Measurements from ENCODE around the gene EHMT1. TPM values are rescaled to one million over a fixed set of nuclear protein-coding genes. Genes with fewer than 3 reads are reported as not detected.

EHMT1 gene
- total RNA-seq, 1 experiment from 2014 or later, result 112 TPM

DNA sequence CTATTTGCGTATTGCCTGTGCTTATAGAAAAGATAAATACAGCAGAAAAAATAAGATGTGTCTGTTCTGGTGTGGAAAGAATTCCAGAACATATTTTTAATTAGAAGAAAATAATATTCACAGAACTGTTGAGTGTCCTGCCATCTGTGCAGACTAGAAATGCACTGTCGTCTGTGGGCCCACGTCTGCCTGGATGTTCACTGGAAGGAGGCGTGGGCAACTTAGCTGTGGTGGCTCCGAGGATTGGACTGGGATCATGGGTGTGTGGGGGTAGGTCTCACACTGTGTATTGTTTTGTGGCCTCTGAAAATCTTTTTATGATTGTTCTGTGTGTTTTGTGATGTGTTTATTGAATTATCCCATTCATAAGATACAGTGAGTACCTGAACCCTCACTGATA lies 132.8 kb downstream of the EHMT1 start:
- Histone ChIP-seq H3K4ac (ENCODE audit: low read depth, low read length) (no peak overlapping the region), H3K14ac (ENCODE audit: insufficient read depth, low read length) (no peak overlapping the region), H2BK15ac (ENCODE audit: low read depth, low read length) (no peak overlapping the region), H3K79me1 (ENCODE audit: insufficient read depth, low read depth, low read length, poor library complexity, severe bottlenecking) (peaks cover 2% of the 10 kb centered on the region), H3T11ph (ENCODE audit: low read length) (no peak overlapping the region), H4K8ac (replicated peaks; ENCODE audit: insufficient read length, low read depth, low read length) (no peak overlapping the region), H3K4me2 (ENCODE audit: insufficient read depth, insufficient read length, low read length) (no peak overlapping the region), H3K18ac (ENCODE audit: insufficient read length, low read depth, low read length) (no peak overlapping the region), H2BK120ac (ENCODE audit: low read depth, low read length, poor library complexity, severe bottlenecking) (no peak overlapping the region), H3K79me2 (ENCODE audit: insufficient read depth, low read length) (no peaks in the 10 kb centered on the region), H3K56ac (ENCODE audit: insufficient read length, low read depth, low read length) (no peak overlapping the region), H2BK12ac (ENCODE audit: insufficient read length, low read depth, low read length) (no peak overlapping the region), H3K23me2 (ENCODE audit: insufficient read length, low read depth, low read length, poor library complexity, severe bottlenecking) (no peaks in the 10 kb centered on the region), H2AFZ (ENCODE audit: low read length) (no peak overlapping the region), H4K91ac (ENCODE audit: insufficient read length, low read depth, low read length) (no peak overlapping the region), H3K4me1 (ENCODE audit: insufficient read depth, low read length) (no peaks in the 10 kb centered on the region), H3K23ac (ENCODE audit: insufficient read length, low read depth, low read length) (no peak overlapping the region), H2AK5ac (ENCODE audit: insufficient read length, low read length) (no peak overlapping the region), H2BK20ac (ENCODE audit: low read depth, low read length, poor library complexity, severe bottlenecking) (no peak overlapping the region), H3K9ac (ENCODE audit: extremely low read depth, insufficient read length, low read length) (no peak overlapping the region), H3K27ac (ENCODE audit: insufficient read length, low read depth, low read length) (no peak overlapping the region), H4K20me1 (ENCODE audit: control insufficient read depth, insufficient read depth, insufficient read length) (no peaks in the 10 kb centered on the region), H3K27me3 (ENCODE audit: insufficient read depth, low read length) (no peaks in the 10 kb centered on the region), H4K5ac (ENCODE audit: insufficient read length, low read depth, low read length) (no peak overlapping the region), H2BK5ac (ENCODE audit: insufficient read length, low read length) (no peak overlapping the region), H3K9me3 (ENCODE audit: control insufficient read depth, low read depth, low read length) (no peaks in the 10 kb centered on the region)
- Mint-ChIP-seq H3K9me3 (peaks cover 0 to 4% of the 10 kb centered on the region in 2 experiments; a peak in 1 of 5 replicates), H3K27me3 (ENCODE audit: low read depth) (no peaks in the 10 kb centered on the region; the same call in 1 of the 2 replicates), H3K36me3 (ENCODE audit: insufficient read depth in 1 of 3, low read depth in 3 of 3) (peaks cover 50 to 69% (median 68%) of the 10 kb centered on the region in 3 experiments), H3K27ac (peak overlapping the region in 1 of 3 experiments; percentile 16; a peak in 1 of 7 replicates), H3K4me1 (0 out of 4 replicates have a peak, but pooled peaks cover 0 to 4% of the 10 kb centered on the region in 2 experiments), H3K4me3 (no peak overlapping the region)
- no peak for DNase-seq
- no peak for TF ChIP-seq CTCF (conservative IDR thresholded peaks at IDR 0.05)
- no CpG with 5 or more reads among the region's 5 CpGs for WGBS (ENCODE audit: extremely low coverage, insufficient read length, low lambda C conversion rate)

All from H9 (cell line).